Panc1 (cell line): ENCODE measurements around the gene RCSD1. TPM values are rescaled to one million over a fixed set of nuclear protein-coding genes. Genes with fewer than 3 reads are reported as not detected.

ENCODE experiments used
- ATAC-seq: fragments of 200-7000 bp; cut with Tn5 transposase; 2 replicates; pipeline ENCODE4 v1.9.1; 2020; ENCODE audit warnings: mild to moderate bottlenecking, moderate library complexity
- BruUV-seq: library from RNA; stranded (reverse); fragments of 400-500 nt; replicated peaks from 2 replicates; lab custom pipeline; 2021; lab: Mats Ljungman, UMichigan
- CTCF ChIA-PET: fragments of 300-600 bp; sonication (Branson Sonifier 250); formaldehyde crosslinking; loops from one replicate; lab custom pipeline; 2022; ENCODE audit warnings: antibody characterized with exemption; lab: Charles Lee
- POLR2A ChIA-PET: fragments of 300-600 bp; sonication (Branson Sonifier 250); formaldehyde crosslinking; loops from one replicate; lab custom pipeline; 2022; ENCODE audit warnings: antibody characterized with exemption; lab: Charles Lee
- DNase-seq: peaks from one replicate; pipeline ENCODE4 v3.0.0-alpha.2; 2010; ENCODE audit warnings: low read depth, low spot score
- H3K27ac ChIP-seq: 2 replicates; pipeline ENCODE4 v1.5.1; 2011; ENCODE audit warnings: mild to moderate bottlenecking, low read length, inconsistent platforms
- H3K27me3 ChIP-seq: fragments of 200-500 bp; sonication (Bioruptor generic); 2 replicates; pipeline ENCODE4 v1.6.0; 2014; ENCODE audit warnings: low read length, inconsistent platforms; ENCODE audit not compliant: control insufficient read depth, insufficient read depth
- H3K36me3 ChIP-seq: fragments of 200-500 bp; sonication (Bioruptor generic); 2 replicates; pipeline ENCODE4 v1.5.1; 2014; ENCODE audit warnings: inconsistent platforms, mild to moderate bottlenecking, low read length, moderate library complexity; ENCODE audit not compliant: control insufficient read depth, insufficient read depth
- H3K4me1 ChIP-seq: 2 replicates; pipeline ENCODE4 v1.5.1; 2011; ENCODE audit warnings: inconsistent platforms, mild to moderate bottlenecking, low read length, moderate library complexity; ENCODE audit not compliant: control insufficient read depth, insufficient read depth
- H3K4me3 ChIP-seq, 2 experiments: 2 replicates each; pipeline ENCODE4 v1.5.1; 2011 to 2012; ENCODE audit warnings: low read depth in 2 of 2, low read length in 2 of 2, mild to moderate bottlenecking in 2 of 2, inconsistent platforms in 1 of 2, moderate library complexity in 1 of 2
- H3K9me3 ChIP-seq: fragments of 200-500 bp; sonication (Bioruptor generic); 2 replicates; pipeline ENCODE4 v1.5.1; 2014; ENCODE audit warnings: low read depth, mild to moderate bottlenecking, inconsistent platforms, low read length, moderate library complexity; ENCODE audit not compliant: control insufficient read depth, insufficient read depth
- POLR2AphosphoS5 ChIP-seq: IDR thresholded peaks from 2 replicates; pipeline ENCODE4 v1.6.1; 2012; ENCODE audit warnings: mild to moderate bottlenecking, low read depth, low read length, moderate library complexity
- SIN3A ChIP-seq: IDR thresholded peaks from 2 replicates; pipeline ENCODE4 v1.6.1; 2012; ENCODE audit warnings: low read depth, mild to moderate bottlenecking, low read length, moderate library complexity, borderline replicate concordance; ENCODE audit not compliant: insufficient read depth
- TCF7L2 ChIP-seq: IDR thresholded peaks from 2 replicates; pipeline ENCODE4 v1.6.1; 2011; ENCODE audit warnings: mild to moderate bottlenecking, low read depth, low read length, inconsistent platforms
- in situ Hi-C: cut with HindIII; loops from 2 replicates; pipeline ENCODE4 v1.10.0; 2016; ENCODE audit warnings: low sequenced_read_pairs, low pct_unique_long_range_greater_than_20kb
- intact Hi-C: fragments of 100-400 bp; cut with micrococcal nuclease; formaldehyde crosslinking; loops from one replicate; pipeline ENCODE4 v1.10.0; 2022; ENCODE audit not compliant: unreplicated experiment
- total RNA-seq: library from RNA; stranded (reverse); gene quantifications from one replicate; pipeline ENCODE4 v1.2.1, GENCODE V29; 2021; ENCODE audit not compliant: unreplicated experiment
- TF ChIP-seq, protein P1 (sequence below): fragments of 450-650 bp; IDR thresholded peaks from 2 replicates; pipeline ENCODE4 v1.5.1; 2017; ENCODE audit warnings: mild to moderate bottlenecking
- TF ChIP-seq, protein P2 (sequence below), 2 experiments: IDR thresholded peaks; 2 replicates each; pipeline ENCODE4 v1.6.1; 2011 to 2012; ENCODE audit warnings: low read depth in 2 of 2, control low read depth in 1 of 2, low read length in 1 of 2, mild to moderate bottlenecking in 1 of 2, moderate library complexity in 1 of 2; ENCODE audit not compliant: insufficient read depth in 1 of 2

The RCSD1 gene
- total RNA-seq, 1 experiment from 2014 or later, result 1.4 TPM

DNA sequence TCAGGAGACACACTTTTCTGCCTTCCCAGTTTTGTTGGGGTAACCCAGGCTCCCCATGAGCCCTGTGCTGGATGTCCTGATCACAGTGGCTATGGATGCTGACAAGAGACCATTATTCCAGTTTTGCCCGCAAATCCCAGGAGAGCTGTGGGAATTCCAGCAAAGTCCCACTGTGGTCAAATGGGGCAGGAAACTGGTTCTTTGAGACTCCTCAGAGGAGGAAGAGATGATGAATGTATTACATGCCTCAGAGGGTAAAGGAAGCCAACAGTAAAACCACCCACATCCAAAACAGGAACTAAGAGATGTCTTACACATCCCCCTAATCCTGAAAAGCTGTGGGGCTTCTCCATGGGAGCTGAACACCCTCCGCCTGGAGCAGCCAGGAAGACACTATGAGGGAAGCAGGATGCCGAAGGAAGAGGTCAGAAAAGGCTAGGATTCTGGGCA, 78.9 kb downstream of the RCSD1 start:
- DNase-seq (no peak), ATAC-seq (no peak)
- intact Hi-C loops (no loop called here), in situ Hi-C loops (no loop called here)
- Histone ChIP-seq H3K27ac (no peak overlapping the region), H3K36me3 (no peaks in the 10 kb centered on the region), H3K4me1 (no peaks in the 10 kb centered on the region), H3K9me3 (no peaks in the 10 kb centered on the region), H3K4me3 (no peak overlapping the region), H3K27me3 (peaks cover 3% of the 10 kb centered on the region; the same call in 1 of the 2 replicates)
- ChIA-PET POLR2A (no interaction called here), CTCF (interaction anchor here (0.7 kb wide), 1 partner anchor 41 kb away, joined by 17 read pairs; no protein-coding TSS in a partner anchor)
- no peak for TF ChIP-seq SIN3A
- no peak for TF ChIP-seq POLR2AphosphoS5
- TF ChIP-seq, protein P1, sequence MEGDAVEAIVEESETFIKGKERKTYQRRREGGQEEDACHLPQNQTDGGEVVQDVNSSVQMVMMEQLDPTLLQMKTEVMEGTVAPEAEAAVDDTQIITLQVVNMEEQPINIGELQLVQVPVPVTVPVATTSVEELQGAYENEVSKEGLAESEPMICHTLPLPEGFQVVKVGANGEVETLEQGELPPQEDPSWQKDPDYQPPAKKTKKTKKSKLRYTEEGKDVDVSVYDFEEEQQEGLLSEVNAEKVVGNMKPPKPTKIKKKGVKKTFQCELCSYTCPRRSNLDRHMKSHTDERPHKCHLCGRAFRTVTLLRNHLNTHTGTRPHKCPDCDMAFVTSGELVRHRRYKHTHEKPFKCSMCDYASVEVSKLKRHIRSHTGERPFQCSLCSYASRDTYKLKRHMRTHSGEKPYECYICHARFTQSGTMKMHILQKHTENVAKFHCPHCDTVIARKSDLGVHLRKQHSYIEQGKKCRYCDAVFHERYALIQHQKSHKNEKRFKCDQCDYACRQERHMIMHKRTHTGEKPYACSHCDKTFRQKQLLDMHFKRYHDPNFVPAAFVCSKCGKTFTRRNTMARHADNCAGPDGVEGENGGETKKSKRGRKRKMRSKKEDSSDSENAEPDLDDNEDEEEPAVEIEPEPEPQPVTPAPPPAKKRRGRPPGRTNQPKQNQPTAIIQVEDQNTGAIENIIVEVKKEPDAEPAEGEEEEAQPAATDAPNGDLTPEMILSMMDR, result no peak
- no TSS peak for BruUV-seq

DNA sequence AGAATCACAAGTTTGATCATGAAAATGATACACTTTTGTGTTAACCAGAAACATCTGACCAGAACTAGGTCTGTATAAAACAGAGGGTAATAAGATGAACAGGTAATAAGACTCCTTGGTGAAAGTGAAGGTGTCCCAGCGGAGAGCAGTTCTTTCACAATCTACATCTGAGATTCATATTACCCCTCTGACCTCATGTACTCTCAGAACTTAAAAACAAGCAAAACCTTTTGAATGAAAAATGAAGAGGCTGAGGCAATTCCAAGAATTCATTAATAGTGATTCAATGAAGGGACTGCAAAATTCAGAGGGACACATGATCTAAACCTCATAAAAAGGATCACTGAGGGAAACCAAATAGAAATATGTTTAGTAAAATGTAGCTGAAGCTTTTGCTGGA, 80.8 kb downstream of the RCSD1 start:
- Histone ChIP-seq H3K9me3 (no peaks in the 10 kb centered on the region), H3K27me3 (no peaks in the 10 kb centered on the region; the same call in 1 of the 2 replicates), H3K4me1 (no peaks in the 10 kb centered on the region), H3K36me3 (no peaks in the 10 kb centered on the region), H3K27ac (no peak overlapping the region), H3K4me3 (no peak overlapping the region)
- ATAC-seq (no peak), DNase-seq (no peak)
- intact Hi-C loops, result no loop called here
- CTCF ChIA-PET, result no interaction called here
- BruUV-seq, result no TSS peak
- in situ Hi-C loops, result no loop called here
- POLR2A ChIA-PET, result no interaction called here
- no peak for TF ChIP-seq POLR2AphosphoS5
- no peak for TF ChIP-seq TCF7L2
- TF ChIP-seq SIN3A, result no peak
- TF ChIP-seq, protein P1, result no peak
- TF ChIP-seq, protein P2, sequence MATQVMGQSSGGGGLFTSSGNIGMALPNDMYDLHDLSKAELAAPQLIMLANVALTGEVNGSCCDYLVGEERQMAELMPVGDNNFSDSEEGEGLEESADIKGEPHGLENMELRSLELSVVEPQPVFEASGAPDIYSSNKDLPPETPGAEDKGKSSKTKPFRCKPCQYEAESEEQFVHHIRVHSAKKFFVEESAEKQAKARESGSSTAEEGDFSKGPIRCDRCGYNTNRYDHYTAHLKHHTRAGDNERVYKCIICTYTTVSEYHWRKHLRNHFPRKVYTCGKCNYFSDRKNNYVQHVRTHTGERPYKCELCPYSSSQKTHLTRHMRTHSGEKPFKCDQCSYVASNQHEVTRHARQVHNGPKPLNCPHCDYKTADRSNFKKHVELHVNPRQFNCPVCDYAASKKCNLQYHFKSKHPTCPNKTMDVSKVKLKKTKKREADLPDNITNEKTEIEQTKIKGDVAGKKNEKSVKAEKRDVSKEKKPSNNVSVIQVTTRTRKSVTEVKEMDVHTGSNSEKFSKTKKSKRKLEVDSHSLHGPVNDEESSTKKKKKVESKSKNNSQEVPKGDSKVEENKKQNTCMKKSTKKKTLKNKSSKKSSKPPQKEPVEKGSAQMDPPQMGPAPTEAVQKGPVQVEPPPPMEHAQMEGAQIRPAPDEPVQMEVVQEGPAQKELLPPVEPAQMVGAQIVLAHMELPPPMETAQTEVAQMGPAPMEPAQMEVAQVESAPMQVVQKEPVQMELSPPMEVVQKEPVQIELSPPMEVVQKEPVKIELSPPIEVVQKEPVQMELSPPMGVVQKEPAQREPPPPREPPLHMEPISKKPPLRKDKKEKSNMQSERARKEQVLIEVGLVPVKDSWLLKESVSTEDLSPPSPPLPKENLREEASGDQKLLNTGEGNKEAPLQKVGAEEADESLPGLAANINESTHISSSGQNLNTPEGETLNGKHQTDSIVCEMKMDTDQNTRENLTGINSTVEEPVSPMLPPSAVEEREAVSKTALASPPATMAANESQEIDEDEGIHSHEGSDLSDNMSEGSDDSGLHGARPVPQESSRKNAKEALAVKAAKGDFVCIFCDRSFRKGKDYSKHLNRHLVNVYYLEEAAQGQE (IDR thresholded peaks at IDR 0.05; ENCODE audit: insufficient read depth in 1 of 2, low read depth in 2 of 2, low read length in 1 of 2), result no peak
